HG03280 (cell line): ENCODE measurements around the gene ALDH1A1.

ENCODE experiments used
- ATAC-seq: cut with Tn5 transposase; IDR thresholded peaks from one replicate; pipeline ENCODE4 v1.9.1; 2021; ENCODE audit warnings: mild to moderate bottlenecking, moderate library complexity; ENCODE audit not compliant: unreplicated experiment

Gene ALDH1A1

DNA sequence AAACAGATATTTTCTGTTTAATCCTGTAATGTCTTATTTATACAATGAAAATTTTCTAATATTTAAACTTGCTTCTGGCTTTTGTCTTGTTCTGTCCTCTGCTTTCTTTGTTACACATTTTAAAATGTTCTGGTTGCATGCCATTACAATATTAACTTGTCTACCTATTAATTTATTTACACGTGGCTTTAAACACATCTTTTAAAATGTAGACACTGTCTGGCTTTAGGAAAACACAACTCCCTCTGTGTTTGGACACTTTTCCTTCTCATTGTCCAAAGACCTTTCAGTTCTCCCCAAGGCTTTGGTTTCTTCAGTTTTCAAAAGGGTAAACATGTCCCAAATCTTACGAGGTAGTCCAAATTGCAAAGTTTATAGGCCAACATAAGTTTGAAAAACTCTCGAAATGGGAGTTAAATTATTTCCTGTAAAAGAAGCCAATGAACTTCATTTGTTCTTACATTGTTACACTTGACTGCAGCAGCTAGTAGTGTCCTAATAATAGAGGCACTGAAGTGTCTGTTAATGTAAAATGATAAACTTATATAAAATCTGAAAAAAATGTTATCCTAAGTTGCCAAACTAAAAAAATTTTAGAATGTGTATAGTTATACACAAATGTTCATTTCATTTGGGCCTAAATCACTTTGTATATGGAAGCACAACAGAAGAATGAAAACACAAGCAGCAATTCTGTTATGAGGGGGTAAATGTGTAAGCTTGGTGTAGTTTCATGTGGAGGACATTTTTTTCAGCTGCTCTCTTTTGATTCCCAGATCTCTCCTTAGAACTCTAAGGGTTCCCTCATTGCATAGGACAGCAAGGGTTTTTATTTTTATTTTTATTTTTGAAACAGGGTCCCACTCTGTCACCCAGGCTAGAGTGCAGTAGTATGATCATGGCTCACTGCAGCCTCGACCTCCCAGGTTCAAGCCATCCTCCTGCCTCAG is 53.8 kb downstream of the ALDH1A1 start:
- no peak for ATAC-seq

DNA sequence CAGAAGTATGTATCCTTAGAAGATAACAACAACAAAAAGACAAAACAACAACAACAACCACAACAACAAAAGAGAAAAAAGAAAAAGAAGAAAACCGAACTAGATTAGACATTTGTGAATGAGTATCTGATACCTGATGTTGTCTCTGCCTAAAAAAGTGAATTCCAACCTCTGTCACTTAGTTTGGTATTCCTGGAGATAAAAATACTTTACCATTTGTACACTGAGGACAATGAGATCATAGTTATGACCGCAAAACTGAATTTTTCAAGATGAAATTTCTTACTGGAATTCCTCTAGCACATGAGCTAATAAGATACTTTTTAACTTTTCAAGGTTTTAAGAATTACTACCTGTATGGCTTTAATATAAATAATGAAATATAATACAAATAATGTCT is 54.5 kb downstream of the ALDH1A1 start:
- ATAC-seq = no peak

DNA sequence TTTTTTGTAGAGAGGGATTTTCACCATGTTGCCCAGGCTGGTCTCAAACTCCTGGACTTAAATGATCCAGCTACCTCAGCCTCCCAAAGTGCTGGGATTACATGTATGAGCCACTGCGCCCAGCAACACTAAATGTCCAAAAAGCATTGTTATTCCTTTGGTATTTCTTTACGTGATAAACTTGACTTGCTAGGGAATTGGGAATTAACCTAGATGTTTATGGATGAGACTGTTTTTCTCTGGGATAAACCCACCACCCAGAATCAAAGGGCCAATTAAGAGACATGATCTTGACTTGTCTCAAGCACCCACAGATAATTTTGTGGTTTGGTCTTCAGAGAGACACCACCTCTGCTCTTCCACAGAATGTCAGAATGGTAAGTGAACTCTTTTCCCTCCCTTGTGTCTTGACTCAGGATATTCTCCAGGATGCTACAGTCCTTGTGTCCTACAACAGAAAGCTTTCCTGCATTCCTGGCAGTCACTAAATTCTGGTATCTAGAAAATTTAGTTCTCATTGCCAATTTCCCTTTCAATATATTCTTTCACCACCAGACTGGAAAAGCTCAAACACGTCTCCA is 55.7 kb downstream of the ALDH1A1 start:
- no peak for ATAC-seq

DNA sequence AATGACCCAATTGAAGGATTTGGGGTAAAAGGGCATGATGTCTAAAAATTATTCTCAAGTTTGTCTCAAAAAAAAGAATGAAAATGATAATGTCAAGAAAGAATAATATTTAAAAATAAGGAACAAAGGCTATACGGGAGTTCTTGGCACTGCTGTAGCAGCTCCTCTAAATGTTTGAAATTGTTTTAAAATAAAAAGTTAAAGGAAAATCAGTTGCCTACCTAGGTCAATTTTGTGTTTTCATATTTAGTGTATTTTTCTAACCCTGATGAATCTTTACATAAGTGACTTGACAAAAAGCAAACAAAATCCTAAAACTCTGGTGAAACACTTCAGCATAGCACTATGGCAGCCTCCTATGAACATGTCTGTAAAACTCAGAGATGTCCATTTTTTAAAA is 56.4 kb downstream of the ALDH1A1 start:
- ATAC-seq = no peak

DNA sequence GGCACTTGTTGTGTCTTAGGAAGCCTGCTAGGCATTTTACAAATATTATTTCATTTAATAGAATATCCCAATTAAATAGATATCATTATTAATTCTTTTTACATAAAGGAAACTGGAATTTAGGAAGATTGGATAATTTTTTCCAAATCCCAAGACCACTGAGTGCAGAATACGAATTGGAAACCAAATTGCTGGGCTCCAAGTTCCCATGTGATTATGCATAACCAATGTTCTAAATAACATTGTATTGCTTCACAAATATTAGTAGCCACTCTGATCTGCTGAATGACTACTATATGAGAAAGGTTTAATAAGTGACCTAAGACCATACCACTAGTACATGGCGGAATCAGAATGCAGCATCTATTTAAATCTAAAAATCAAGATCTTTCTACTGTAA is 57.7 kb downstream of the ALDH1A1 start:
- no peak for ATAC-seq

DNA sequence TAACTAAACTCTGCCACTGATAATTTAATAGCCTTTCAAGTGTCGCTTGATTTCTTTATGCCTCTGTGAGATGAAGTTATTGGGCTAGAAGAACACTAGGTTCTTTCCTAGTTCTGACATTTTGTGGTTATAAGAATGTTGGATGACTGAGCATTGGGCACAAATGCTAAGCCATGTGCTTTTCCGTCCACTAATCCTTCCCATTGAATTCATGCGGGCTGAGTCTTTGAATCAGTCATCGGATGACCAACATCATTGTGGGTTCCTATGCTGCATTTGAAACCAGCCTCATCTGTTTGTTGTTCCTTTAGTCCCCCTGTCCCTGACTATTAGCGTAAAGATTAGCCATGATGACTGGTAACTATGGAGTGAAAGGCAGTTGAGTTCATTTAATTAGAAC is 58.5 kb downstream of the ALDH1A1 start:
- no peak for ATAC-seq

DNA sequence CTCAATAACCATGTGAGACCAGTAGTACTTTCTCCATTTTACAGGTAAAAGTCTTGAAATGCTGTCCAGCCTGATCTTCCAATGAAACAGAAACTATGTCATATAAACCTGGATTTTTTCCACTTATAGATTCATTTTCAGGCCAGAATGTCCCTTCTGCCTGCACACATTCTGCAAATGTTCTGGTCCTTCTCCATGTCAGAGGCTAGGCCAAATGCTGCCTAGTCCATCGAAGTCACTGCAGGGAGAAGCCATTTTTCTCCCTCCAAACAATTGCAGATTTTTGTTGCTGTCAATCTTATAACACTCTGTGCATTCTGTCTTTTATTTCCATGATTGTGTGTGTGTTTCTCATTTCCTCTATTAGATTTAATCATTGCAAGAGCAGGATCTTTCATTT is 59.4 kb downstream of the ALDH1A1 start:
- ATAC-seq = no peak

DNA sequence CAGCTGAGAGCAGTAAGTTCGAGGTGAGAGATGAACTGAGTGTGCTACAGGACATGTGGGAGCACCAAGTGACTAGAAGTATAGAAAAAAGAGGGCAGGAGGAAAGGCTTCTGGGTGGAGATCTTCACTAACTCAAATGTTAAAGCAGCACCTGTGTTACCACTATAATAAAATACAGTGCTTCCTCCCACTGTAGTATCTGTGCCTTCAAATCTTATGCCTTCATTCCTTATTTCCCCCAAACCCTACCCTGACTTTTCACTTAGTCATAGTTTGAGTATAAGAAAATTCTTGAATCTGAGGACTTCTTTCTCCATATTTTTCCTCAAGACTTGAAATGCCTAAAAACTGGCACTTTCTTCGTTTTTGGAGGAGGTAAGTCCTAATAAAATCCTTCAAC is 61.8 kb downstream of the ALDH1A1 start:
- no peak for ATAC-seq

DNA sequence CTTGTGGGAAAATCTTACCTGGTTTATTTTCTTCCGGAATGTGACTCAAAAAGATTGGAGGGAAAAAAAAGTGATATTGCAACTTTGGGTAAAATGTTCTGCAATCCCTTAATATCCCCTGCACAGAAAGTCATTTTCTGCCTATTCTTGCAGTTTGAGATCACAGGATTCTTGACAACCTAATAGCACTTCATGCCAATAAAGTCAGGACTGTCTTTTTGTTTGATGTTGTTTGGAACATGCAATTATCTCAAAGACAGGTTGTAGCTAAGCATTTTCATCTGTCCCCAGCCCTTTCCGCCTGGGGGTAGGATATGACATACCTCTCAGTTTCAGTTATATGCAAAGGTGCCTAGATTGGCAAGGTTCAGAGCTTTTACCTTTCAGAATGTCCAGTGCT is 63.9 kb downstream of the ALDH1A1 start:
- no peak for ATAC-seq

DNA sequence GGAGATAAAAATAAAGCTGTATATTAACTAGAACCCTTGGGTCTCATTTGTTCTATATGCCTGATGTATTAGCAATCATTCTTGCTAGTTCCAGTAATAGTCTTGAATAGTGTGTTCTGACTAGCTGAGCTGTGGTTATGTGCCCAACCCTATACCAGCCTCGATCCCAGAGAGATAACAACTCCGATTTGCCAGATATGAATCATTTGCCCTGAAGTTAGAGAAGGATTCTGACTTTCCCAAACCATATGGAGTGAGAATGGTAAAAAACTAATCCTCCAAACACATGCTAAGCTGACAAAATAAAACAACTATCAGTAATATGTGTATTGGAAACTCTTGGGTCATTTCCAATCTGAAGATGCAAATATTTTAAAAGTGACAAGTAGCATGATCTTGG is 64.8 kb downstream of the ALDH1A1 start:
- no peak for ATAC-seq

DNA sequence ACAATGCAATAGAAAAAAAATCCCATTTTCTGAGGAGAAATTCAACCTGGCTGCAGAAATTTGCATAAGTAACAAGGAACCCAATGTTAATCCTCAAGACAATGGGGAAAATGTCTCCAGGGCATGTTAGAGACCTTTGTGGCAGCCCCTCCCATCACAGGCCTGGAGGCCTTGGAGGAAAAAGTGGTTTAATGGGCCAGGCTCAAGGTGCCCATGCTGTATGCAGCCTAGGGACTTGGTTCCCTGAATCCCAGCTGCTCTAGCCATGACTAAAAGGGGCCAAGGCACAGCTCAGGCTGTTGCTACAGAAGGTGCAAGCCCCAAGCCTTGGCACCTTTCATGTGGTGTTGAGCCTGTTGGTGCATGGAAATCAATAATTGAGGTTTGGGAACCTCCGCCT is 66.5 kb downstream of the ALDH1A1 start:
- ATAC-seq = no peak

DNA sequence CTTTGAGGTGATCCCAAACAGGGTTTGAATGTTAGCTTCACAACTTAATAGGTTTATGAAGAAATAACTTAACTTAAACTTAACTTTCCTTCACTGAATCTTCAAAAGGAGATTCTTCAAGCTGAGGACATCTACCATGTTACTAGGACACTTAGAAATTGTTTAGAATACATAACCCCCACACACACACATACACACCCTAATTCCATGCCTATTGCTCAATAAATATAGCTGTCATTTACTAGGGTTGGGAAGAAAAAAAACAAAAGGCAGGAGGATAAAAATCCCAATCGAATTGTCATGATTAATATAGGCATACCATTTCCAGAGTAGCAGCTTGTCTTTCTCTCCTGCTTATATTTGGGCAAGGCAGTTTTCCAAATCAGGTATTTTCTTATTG is 68.3 kb downstream of the ALDH1A1 start:
- no peak for ATAC-seq

DNA sequence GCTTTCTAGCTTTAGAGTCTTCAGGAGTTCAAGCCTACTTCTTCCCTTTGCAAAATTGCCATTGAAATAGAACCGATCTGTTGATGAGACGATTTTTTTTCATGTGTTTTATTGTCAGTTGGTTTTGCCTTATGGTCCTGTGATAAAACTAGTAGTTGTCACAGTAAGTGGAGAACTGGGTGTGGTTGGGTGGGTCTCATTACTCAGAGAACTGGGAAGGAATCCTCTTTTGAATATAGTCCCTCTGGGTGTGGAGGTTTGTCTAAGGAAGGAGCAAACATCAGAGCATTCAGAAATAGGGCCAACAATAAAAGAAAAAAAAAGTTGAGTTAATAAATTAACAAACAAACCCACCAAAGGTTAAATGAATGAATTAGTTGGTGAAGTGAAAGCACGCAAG is 69.0 kb downstream of the ALDH1A1 start:
- no peak for ATAC-seq

DNA sequence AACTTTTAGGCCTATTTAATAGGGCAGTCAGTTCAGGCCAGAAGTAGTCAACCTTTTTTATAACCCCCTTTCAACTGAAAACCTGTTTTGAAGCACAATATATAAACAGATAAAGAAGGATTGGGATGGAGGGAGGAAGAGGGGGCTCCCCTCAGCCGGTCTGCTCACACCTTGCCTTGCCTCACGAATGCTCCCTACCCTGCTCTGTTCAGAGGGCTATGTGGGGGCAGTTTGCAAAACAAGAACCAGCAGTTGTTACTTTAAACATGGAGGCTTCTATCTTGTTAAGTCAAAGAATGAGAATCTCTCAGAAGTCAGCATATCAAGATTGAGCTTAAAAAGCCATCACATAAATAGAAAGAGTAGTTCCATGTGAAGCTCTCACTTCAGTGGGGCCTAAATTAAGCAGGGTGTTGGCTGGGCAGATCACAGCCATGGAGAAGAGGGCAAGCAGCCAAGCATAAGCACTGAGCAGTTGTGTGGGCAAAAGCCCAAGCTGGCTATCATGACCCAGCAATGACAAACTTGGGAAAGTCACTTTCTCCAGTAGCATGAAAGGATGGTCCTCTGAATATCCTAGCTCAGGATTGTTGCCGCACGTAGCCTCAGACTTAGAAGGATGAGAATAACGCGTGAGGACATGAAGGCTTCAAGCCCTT is 70.6 kb downstream of the ALDH1A1 start:
- no peak for ATAC-seq

DNA sequence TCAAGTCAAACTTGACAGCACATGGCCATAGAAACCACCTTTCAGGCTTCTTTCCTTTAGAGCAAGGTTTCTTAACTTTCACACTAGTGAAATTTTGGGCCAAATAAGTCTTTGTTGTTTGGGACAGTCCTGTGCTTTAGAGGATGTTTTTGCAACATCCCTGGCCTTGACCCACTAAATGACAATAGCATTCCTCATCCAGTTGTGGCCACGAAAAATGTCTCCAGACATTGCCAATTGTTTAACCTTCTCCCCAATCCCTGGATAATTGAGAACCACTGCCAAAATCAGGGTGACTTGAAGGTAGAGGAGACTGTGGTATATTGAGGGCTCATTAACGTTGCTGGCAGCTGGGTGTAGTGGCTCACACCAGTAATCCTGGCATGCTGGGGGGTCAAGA is 72.0 kb downstream of the ALDH1A1 start:
- no peak for ATAC-seq

DNA sequence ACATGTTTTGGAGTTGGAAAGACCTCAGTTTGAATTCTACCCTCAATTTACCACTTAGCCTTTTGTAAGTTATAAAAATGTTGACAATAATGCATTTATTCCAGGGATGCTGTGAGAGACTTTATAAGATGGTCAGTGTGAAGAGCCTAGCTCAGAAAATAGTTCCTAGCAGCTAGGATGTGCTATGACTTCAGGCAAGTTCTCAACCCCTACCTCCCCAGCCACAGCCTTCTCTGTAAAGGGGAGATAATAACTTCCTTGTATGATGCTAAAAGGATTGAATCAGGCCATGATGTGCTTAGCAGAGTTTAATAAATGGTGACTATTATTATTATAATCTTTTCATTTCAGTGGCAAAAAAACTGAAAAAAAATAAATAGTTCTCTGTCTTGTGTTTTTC is 77.6 kb downstream of the ALDH1A1 start:
- no peak for ATAC-seq

DNA sequence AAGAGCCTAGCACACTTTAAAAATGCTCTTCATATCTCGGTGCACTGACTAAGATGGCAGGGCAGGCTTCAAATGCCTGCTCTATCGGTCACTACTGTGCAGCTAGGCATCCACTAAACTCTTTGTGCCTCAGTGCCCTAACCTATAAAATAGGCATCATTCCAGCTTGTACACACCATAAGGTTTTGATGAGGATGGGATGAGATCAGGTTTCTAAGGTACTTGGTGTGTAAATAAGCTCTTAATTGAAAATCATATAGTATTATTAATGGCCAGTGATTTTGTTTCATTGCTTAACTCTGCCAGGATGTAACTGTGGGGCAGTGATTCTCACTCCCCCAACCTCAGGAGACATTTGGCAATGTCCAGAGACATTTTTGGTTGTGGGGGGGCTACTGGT is 78.5 kb downstream of the ALDH1A1 start:
- ATAC-seq = no peak

DNA sequence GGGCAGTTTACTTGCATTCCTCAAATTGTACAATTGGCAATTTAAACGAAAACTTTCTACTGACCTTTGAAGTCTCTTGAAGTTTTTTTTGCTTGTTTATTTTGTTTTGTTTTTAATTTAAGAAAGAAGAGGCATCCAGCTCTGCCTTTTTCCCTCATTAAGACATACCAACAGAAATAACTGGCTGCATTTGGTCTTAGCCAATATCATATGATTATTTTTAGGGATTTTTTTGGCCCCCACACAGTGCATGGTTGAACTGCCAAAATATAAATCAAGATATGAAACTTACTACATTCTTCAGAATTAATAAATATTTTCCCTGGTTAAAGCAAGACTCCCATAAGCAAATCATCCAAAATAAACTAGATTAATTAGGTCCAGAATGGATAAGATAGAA is 79.4 kb downstream of the ALDH1A1 start:
- no peak for ATAC-seq

DNA sequence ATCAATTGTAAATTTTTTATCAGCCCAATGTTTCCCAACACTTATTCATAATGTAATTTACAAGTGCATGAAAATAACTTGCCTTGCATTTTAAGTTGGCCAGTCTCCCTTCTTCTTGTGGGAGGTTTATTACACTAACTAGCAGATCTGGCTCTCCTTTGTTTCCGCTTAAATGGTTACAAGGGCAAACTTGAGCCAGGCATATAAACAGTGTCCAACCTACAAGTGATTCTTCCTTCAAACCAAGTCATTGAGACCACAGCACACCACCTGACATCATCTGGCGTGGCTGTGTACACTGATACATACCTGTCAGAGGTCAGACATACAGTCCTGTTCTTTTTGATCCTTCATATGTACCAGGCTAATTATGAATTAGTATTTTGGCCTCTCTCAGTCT is 80.1 kb downstream of the ALDH1A1 start:
- ATAC-seq = no peak

DNA sequence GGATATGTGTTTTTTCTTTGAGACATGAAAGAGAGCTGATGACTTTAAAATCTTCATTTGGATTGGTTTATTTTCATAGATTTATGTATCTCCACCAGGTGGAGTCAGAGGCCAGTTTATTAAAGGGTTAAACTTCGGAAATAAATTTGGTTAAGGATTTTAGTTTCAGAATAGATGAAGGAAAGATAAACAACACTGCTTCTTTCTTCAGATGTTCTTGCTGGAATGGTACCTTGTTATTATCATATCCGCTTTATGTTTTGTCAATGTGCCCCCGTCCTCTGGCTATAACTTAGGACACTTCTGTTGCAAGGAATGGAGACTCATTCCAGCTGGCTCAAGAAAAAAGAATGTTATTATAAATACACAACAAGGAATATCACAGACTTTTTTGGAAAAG is 81.2 kb downstream of the ALDH1A1 start:
- no peak for ATAC-seq

DNA sequence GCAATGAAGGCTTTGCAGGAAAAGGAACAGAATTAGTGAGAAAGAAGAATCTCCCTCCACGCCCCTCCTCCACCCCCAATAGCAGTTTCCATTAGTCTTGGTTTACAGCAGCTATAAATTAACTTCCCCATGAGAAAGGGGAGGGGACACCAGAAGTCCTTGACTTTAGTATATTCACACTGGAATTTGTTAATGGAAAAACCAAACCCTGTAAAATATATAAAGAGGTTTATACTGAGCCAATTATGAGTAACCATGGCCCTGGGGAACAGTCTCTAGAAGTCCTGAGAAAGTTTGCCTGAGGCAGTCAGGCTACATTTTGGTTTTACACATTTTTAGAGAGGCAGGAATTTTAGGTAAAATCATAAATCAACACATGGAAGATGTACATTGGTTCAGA is 88.5 kb downstream of the ALDH1A1 start:
- ATAC-seq = no peak

DNA sequence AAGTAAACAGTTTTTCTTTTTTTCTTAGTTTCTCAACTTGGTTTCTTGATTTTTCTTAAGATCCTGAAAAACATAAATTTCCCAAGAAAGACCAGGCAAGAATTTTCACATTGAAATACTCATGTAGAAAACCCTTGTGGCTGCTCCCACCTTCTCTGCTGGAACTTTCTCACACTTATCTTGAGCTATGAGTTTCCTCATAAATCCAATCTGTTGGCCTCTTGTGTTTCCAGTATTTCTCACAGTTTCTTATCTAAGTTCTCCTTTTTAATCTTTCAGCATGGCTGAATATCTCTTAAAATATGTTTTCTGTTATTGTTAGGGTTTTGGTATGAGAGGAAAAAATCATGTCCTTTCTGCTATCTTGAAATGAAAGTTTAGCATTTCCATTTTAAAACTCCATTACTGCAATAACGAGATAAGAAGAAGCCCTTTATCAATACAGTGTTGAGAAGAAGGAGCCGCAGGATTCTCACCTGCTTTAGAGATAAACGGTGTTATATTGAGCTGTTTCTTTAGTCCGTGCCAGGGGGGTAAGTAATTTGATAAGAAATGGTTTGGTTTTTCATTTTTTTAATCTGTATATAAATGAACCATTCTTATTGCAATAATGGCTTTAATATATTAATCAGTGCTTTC is 89.3 kb downstream of the ALDH1A1 start:
- no peak for ATAC-seq
